Gastroesophageal sphincter (tissue), 4 donors: ENCODE data around the gene PLPP1. TPM values are rescaled to one million over a fixed set of nuclear protein-coding genes. Genes with fewer than 3 reads are reported as not detected.
"Not testable (repeated sequence)": the region's sequence is repeated elsewhere in the genome, so short reads cannot be mapped to it uniquely, and the experiment has no call there.

ENCODE experiments used
- ATAC-seq: fragments of 150-250 bp; one replicate; pipeline ENCODE4 v1.9.1; 2016; ENCODE audit warnings: mild to moderate bottlenecking, moderate library complexity
- H3K27ac ChIP-seq, 4 donors: fragments of 200-600 bp; sonication (generic) in 3 of 4; 1 replicate in 3 of 4; 2 replicates in 1 of 4; pipeline ENCODE4 v1.5.1; 2016 to 2019
- H3K27me3 ChIP-seq: fragments of 200-600 bp; sonication (generic); one replicate; pipeline ENCODE4 v1.5.1; 2019
- H3K36me3 ChIP-seq, 2 donors: fragments of 200-600 bp; sonication (generic); one replicate each; pipeline ENCODE4 v1.5.1; 2019; ENCODE audit warnings: control low read depth in 1 of 2
- H3K4me1 ChIP-seq, 3 donors: fragments of 200-600 bp; sonication (generic); 1 replicate in 2 of 3; 2 replicates in 1 of 3; pipeline ENCODE4 v1.5.1; 2016 to 2019; ENCODE audit warnings: control low read depth in 2 of 3
- H3K4me3 ChIP-seq, 2 donors: fragments of 200-600 bp; sonication (generic); one replicate each; pipeline ENCODE4 v1.5.1; 2019; ENCODE audit warnings: mild to moderate bottlenecking in 1 of 2, moderate library complexity in 1 of 2
- H3K9me3 ChIP-seq, 3 donors: fragments of 200-600 bp; sonication (generic); one replicate each; pipeline ENCODE4 v1.5.1; 2017 to 2019; ENCODE audit warnings: control low read depth in 2 of 3
- CTCF ChIP-seq, 4 experiments: fragments of 200-600 bp in 2 of 4; fragments of 450-650 bp in 2 of 4; sonication (generic) in 1 of 4; IDR thresholded peaks; one replicate each; pipeline ENCODE4 v1.5.1; 2017 to 2019; ENCODE audit warnings: antibody characterized with exemption in 4 of 4, mild to moderate bottlenecking in 2 of 4, moderate library complexity in 2 of 4
- EP300 ChIP-seq: sonication (generic); formaldehyde crosslinking; IDR thresholded peaks from one replicate; pipeline ENCODE4 v1.6.1; 2017; ENCODE audit warnings: antibody characterized with exemption, mild to moderate bottlenecking
- POLR2A ChIP-seq, 2 donors: fragments of 450-650 bp; IDR thresholded peaks; one replicate each; pipeline ENCODE4 v1.6.1; 2017; ENCODE audit warnings: antibody characterized with exemption in 2 of 2, mild to moderate bottlenecking in 2 of 2, moderate library complexity in 1 of 2
- POLR2AphosphoS5 ChIP-seq: sonication (generic); formaldehyde crosslinking; IDR thresholded peaks from one replicate; pipeline ENCODE4 v1.6.1; 2017; ENCODE audit warnings: antibody characterized with exemption
- WGBS, 2 donors: methylation state at CpG; one replicate each; pipeline ENCODE4 v1.1.5; 2018; ENCODE audit warnings: low coverage in 1 of 2; 5-methylcytosine and 5-hydroxymethylcytosine counted together
- total RNA-seq, 4 donors: library from RNA; depleted of rRNA; stranded (reverse); fragments of >200 nt; gene quantifications; one replicate each; pipeline ENCODE4 v1.1.0, GENCODE V29; 2016

Gene PLPP1
- total RNA-seq, 4 donors from 2014 or later = 209 to 314 (median 250) TPM

GRCh38 chr5:55540525-55540924 lies 5.8 kb upstream of the PLPP1 start:
- H3K27ac ChIP-seq = no peak overlapping the region
- TF ChIP-seq POLR2A (IDR thresholded peaks at IDR 0.05) (no peak), EP300 (no peak), POLR2AphosphoS5 (no peak), CTCF (IDR thresholded peaks at IDR 0.05) (no peak)
- H3K4me1 ChIP-seq = peaks cover 0 to 5% (median 2%) of the 10 kb centered on the region in 3 donors
- ATAC-seq = no peak
- no peaks in the 10 kb centered on the region for H3K9me3 ChIP-seq
- no peaks in the 10 kb centered on the region for H3K27me3 ChIP-seq
- no peaks in the 10 kb centered on the region for H3K36me3 ChIP-seq
- WGBS, 2 donors = 0 to 35% methylated on average over 1 to 2 of the region's 2 CpGs
- H3K4me3 ChIP-seq = no peak overlapping the region

GRCh38 chr5:55540024-55540423 lies 5.3 kb upstream of the PLPP1 start:
- ATAC-seq = no peak
- Histone ChIP-seq H3K36me3 (no peaks in the 10 kb centered on the region), H3K27ac (no peak overlapping the region), H3K4me3 (no peak overlapping the region), H3K9me3 (no peaks in the 10 kb centered on the region), H3K27me3 (no peaks in the 10 kb centered on the region), H3K4me1 (peaks cover 0 to 9% (median 2%) of the 10 kb centered on the region in 3 donors)
- 80 to 94% methylated on average over 1 of the region's 1 CpG for WGBS, 2 donors
- TF ChIP-seq CTCF (IDR thresholded peaks at IDR 0.05) = no peak
- TF ChIP-seq EP300 = no peak
- no peak for TF ChIP-seq POLR2A (IDR thresholded peaks at IDR 0.05)
- TF ChIP-seq POLR2AphosphoS5 = no peak

GRCh38 chr5:55538661-55539060 lies 3.9 kb upstream of the PLPP1 start:
- Histone ChIP-seq H3K27me3 (no peaks in the 10 kb centered on the region), H3K4me1 (peaks cover 0 to 9% (median 2%) of the 10 kb centered on the region in 3 donors), H3K9me3 (no peaks in the 10 kb centered on the region), H3K36me3 (no peaks in the 10 kb centered on the region), H3K4me3 (no peak overlapping the region), H3K27ac (peak overlapping the region in 2 of 4 donors; percentile 8 to 26)
- TF ChIP-seq POLR2AphosphoS5 (no peak), CTCF (IDR thresholded peaks at IDR 0.05) (no peak), EP300 (no peak), POLR2A (IDR thresholded peaks at IDR 0.05) (no peak)
- ATAC-seq = no peak
- 33 to 50% methylated on average over 2 of the region's 2 CpGs for WGBS, 2 donors

GRCh38 chr5:55537315-55537714 lies 2.6 kb upstream of the PLPP1 start:
- H3K27me3 ChIP-seq, H3K9me3 ChIP-seq, ATAC-seq, H3K27ac ChIP-seq, H3K4me3 ChIP-seq, H3K36me3 ChIP-seq: not testable (repeated sequence)
- H3K4me1 ChIP-seq = peaks cover 0 to 19% (median 2%) of the 10 kb centered on the region in 3 donors
- 94% methylated on average over 6 of the region's 8 CpGs; no CpG with 5 or more reads in 1 of the 2 donors for WGBS, 2 donors

GRCh38 chr5:55535199-55535905 lies 588 bp upstream of the PLPP1 start:
- Histone ChIP-seq H3K4me1 (peaks cover 2 to 38% (median 3%) of the 10 kb centered on the region in 3 donors), H3K36me3 (peaks cover 0 to 4% of the 10 kb centered on the region in 2 donors), H3K27ac (peak overlapping the region; percentile 72 to 99 (median 96)), H3K27me3 (no peaks in the 10 kb centered on the region), H3K4me3 (peak overlapping the region; percentile 83 to 84), H3K9me3 (no peaks in the 10 kb centered on the region)
- peak; percentile 50 for ATAC-seq
- 19 to 22% methylated on average over 7 of the region's 19 CpGs for WGBS, 2 donors
- TF ChIP-seq EP300 (no peak), CTCF (IDR thresholded peaks at IDR 0.05) (peak in 1 of 4 experiments; percentile 18)
